ENCODE results near the gene CHST11. TPM values are rescaled to one million over a fixed set of nuclear protein-coding genes. Genes with fewer than 3 reads are reported as not detected.

CHST11 gene
- total RNA-seq, 1 experiment from 2014 or later = 0.25 TPM

DNA sequence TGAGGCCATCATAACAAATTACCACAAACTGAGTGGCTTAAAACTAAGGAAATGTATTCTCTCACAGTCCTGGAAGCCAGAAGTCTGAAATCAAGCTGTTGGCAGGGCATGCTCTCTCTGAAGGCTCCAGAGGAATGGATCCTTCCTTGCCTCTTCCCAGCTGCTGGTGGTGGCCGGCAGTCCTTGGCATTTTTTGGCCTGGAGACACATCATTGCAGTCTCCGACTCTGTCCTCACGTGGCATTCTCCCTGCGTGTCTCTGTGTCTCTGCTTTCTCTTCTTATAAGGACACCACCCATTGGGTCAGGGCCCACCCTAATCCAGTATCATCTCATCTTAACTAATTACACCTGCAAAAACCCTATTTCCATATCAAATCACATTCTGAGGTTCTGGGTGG lies 295.3 kb downstream of the CHST11 start:
- ChIA-PET POLR2A (no interaction called here), CTCF (no interaction called here)
- no peaks in the 10 kb centered on the region for H3K27me3 Mint-ChIP-seq (ENCODE audit: insufficient read depth, unreplicated experiment)
- Histone ChIP-seq H3K4me1 (no peaks in the 10 kb centered on the region), H3K4me3 (ENCODE audit: low read depth, low read length) (no peak overlapping the region), H3K27me3 (replicated peaks; ENCODE audit: control insufficient read depth, insufficient read depth, low read length) (no peaks in the 10 kb centered on the region), H3K9me3 (no peaks in the 10 kb centered on the region), H3K36me3 (ENCODE audit: control insufficient read depth, insufficient read depth, low read length) (no peaks in the 10 kb centered on the region)
- BruUV-seq (replicated peaks) = no TSS peak
- intact Hi-C loops (cut with micrococcal nuclease; ENCODE audit: unreplicated experiment) = no loop called here
- no peaks in the 10 kb centered on the region for H3K9me3 Mint-ChIP-seq (ENCODE audit: unreplicated experiment)
- no peak for TF ChIP-seq CTCF (IDR thresholded peaks at IDR 0.05; ENCODE audit: insufficient read depth in 1 of 2, low read depth in 1 of 2, low read length in 1 of 2, severe bottlenecking in 1 of 2, unreplicated experiment in 1 of 2)
- DNase-seq = no peak
- H3K36me3 Mint-ChIP-seq (ENCODE audit: insufficient read depth, unreplicated experiment) = no peaks in the 10 kb centered on the region
- H3K4me1 Mint-ChIP-seq (ENCODE audit: low read depth, unreplicated experiment) = no peaks in the 10 kb centered on the region
- H3K27ac Mint-ChIP-seq (ENCODE audit: unreplicated experiment) = no peak overlapping the region
- H3K4me3 Mint-ChIP-seq (ENCODE audit: unreplicated experiment) = no peak overlapping the region

- intact Hi-C loops (cut with micrococcal nuclease; ENCODE audit: unreplicated experiment) = no loop called here
- no peak for DNase-seq
- H3K27ac Mint-ChIP-seq (ENCODE audit: unreplicated experiment) = no peak overlapping the region
- CTCF ChIA-PET = no interaction called here
- Histone ChIP-seq H3K9me3 (no peaks in the 10 kb centered on the region), H3K4me1 (no peaks in the 10 kb centered on the region), H3K27me3 (replicated peaks; ENCODE audit: control insufficient read depth, insufficient read depth, low read length) (no peaks in the 10 kb centered on the region), H3K36me3 (ENCODE audit: control insufficient read depth, insufficient read depth, low read length) (no peaks in the 10 kb centered on the region), H3K4me3 (ENCODE audit: low read depth, low read length) (no peak overlapping the region)
- H3K27me3 Mint-ChIP-seq (ENCODE audit: insufficient read depth, unreplicated experiment) = no peaks in the 10 kb centered on the region
- no peaks in the 10 kb centered on the region for H3K4me1 Mint-ChIP-seq (ENCODE audit: low read depth, unreplicated experiment)
- POLR2A ChIA-PET = no interaction called here
- no peaks in the 10 kb centered on the region for H3K36me3 Mint-ChIP-seq (ENCODE audit: insufficient read depth, unreplicated experiment)
- H3K4me3 Mint-ChIP-seq (ENCODE audit: unreplicated experiment) = no peak overlapping the region
- TF ChIP-seq CTCF (IDR thresholded peaks at IDR 0.05; ENCODE audit: insufficient read depth in 1 of 2, low read depth in 1 of 2, low read length in 1 of 2, severe bottlenecking in 1 of 2, unreplicated experiment in 1 of 2) = no peak
- no TSS peak for BruUV-seq (replicated peaks)
- no peaks in the 10 kb centered on the region for H3K9me3 Mint-ChIP-seq (ENCODE audit: unreplicated experiment)
Observed at GRCh38 chr12:104752881-104753280, 296.1 kb downstream of the CHST11 start.

GRCh38 chr12:104756901-104757300 lies 300.2 kb downstream of the CHST11 start:
- Mint-ChIP-seq H3K4me3 (ENCODE audit: unreplicated experiment) (no peak overlapping the region), H3K36me3 (ENCODE audit: insufficient read depth, unreplicated experiment) (no peaks in the 10 kb centered on the region), H3K27me3 (ENCODE audit: insufficient read depth, unreplicated experiment) (peaks cover 2% of the 10 kb centered on the region), H3K4me1 (ENCODE audit: low read depth, unreplicated experiment) (no peaks in the 10 kb centered on the region), H3K27ac (ENCODE audit: unreplicated experiment) (no peak overlapping the region), H3K9me3 (ENCODE audit: unreplicated experiment) (no peaks in the 10 kb centered on the region)
- no peak for DNase-seq
- TF ChIP-seq CTCF (IDR thresholded peaks at IDR 0.05; ENCODE audit: insufficient read depth in 1 of 2, low read depth in 1 of 2, low read length in 1 of 2, severe bottlenecking in 1 of 2, unreplicated experiment in 1 of 2) = no peak
- H3K4me3 ChIP-seq (ENCODE audit: low read depth, low read length) = no peak overlapping the region
- intact Hi-C loops (cut with micrococcal nuclease; ENCODE audit: unreplicated experiment) = no loop called here
- ChIA-PET CTCF (no interaction called here), POLR2A (no interaction called here)
- no peaks in the 10 kb centered on the region for H3K4me1 ChIP-seq
- no peaks in the 10 kb centered on the region for H3K36me3 ChIP-seq (ENCODE audit: control insufficient read depth, insufficient read depth, low read length)
- no peaks in the 10 kb centered on the region for H3K27me3 ChIP-seq (replicated peaks; ENCODE audit: control insufficient read depth, insufficient read depth, low read length)
- no peaks in the 10 kb centered on the region for H3K9me3 ChIP-seq
- BruUV-seq (replicated peaks) = no TSS peak

All from Caco-2 (cell line).